Astrocyte (in vitro differentiated cells and primary cell): ENCODE results near the gene TAS2R13. TPM values are rescaled to one million over a fixed set of nuclear protein-coding genes. Genes with fewer than 3 reads are reported as not detected.
A peak's percentile ranks its signal among the peaks of the same experiment; 100 is the strongest.

Experiments used
- DNase-seq: peaks from one replicate; pipeline ENCODE4 v3.0.0-alpha.2; 2010; ENCODE audit warnings: low read depth
- FAIRE-seq: peaks from 2 replicates; lab custom pipeline; 2011; peaks lifted over from hg19 to GRCh38; lab: Jason Lieb, UNC
- H2AFZ ChIP-seq: 2 replicates; pipeline ENCODE4 v1.6.0; 2012; ENCODE audit warnings: low read depth, low read length, inconsistent platforms
- H3K27ac ChIP-seq: 2 replicates; pipeline ENCODE4 v1.5.1; 2011; ENCODE audit warnings: low read depth, low read length, inconsistent platforms
- H3K27me3 ChIP-seq: 2 replicates; pipeline ENCODE4 v1.6.0; 2011; ENCODE audit warnings: low read length, inconsistent platforms; ENCODE audit not compliant: insufficient read depth
- H3K36me3 ChIP-seq: 2 replicates; pipeline ENCODE4 v1.5.1; 2011; ENCODE audit warnings: low read length, inconsistent platforms; ENCODE audit not compliant: insufficient read depth
- H3K4me1 ChIP-seq: 2 replicates; pipeline ENCODE4 v1.5.1; 2011; ENCODE audit warnings: low read length, inconsistent platforms; ENCODE audit not compliant: insufficient read depth
- H3K4me2 ChIP-seq: 2 replicates; pipeline ENCODE4 v1.6.0; 2012; ENCODE audit warnings: low read length, inconsistent platforms
- H3K4me3 ChIP-seq: 2 replicates; pipeline ENCODE4 v1.5.1; 2011; ENCODE audit warnings: low read depth, mild to moderate bottlenecking, low read length, inconsistent platforms; ENCODE audit not compliant: insufficient read depth
- H3K79me2 ChIP-seq: 2 replicates; pipeline ENCODE4 v1.6.0; 2012; ENCODE audit warnings: mild to moderate bottlenecking, low read length, inconsistent platforms; ENCODE audit not compliant: insufficient read depth
- H3K9ac ChIP-seq: 2 replicates; pipeline ENCODE4 v1.6.0; 2012; ENCODE audit warnings: mild to moderate bottlenecking, low read length, inconsistent platforms
- H3K9me3 ChIP-seq: 2 replicates; pipeline ENCODE4 v1.5.1; 2012; ENCODE audit warnings: low read depth, mild to moderate bottlenecking, low read length, inconsistent platforms; ENCODE audit not compliant: insufficient read depth
- H4K20me1 ChIP-seq: 2 replicates; pipeline ENCODE4 v1.6.0; 2012; ENCODE audit warnings: low read length, inconsistent platforms; ENCODE audit not compliant: insufficient read depth
- H3K27ac Mint-ChIP-seq: one replicate; pipeline ENCODE4 v1.8.0; 2021; ENCODE audit warnings: mild to moderate bottlenecking, mixed read lengths; ENCODE audit not compliant: unreplicated experiment
- H3K27me3 Mint-ChIP-seq: one replicate; pipeline ENCODE4 v1.8.0; 2021; ENCODE audit warnings: low read depth, mixed read lengths; ENCODE audit not compliant: unreplicated experiment
- H3K36me3 Mint-ChIP-seq: one replicate; pipeline ENCODE4 v1.8.0; 2021; ENCODE audit warnings: low read depth, mixed read lengths; ENCODE audit not compliant: unreplicated experiment
- H3K4me1 Mint-ChIP-seq: one replicate; pipeline ENCODE4 v1.8.0; 2021; ENCODE audit warnings: low read depth, mixed read lengths; ENCODE audit not compliant: unreplicated experiment
- H3K4me3 Mint-ChIP-seq: one replicate; pipeline ENCODE4 v1.8.0; 2021; ENCODE audit warnings: mild to moderate bottlenecking, moderate library complexity, mixed read lengths; ENCODE audit not compliant: unreplicated experiment
- H3K9me3 Mint-ChIP-seq: one replicate; pipeline ENCODE4 v1.8.0; 2021; ENCODE audit warnings: mild to moderate bottlenecking, mixed read lengths; ENCODE audit not compliant: unreplicated experiment
- CTCF ChIP-seq: IDR thresholded peaks from 2 replicates; pipeline ENCODE4 v1.5.1; 2011; ENCODE audit warnings: low read depth, mild to moderate bottlenecking, inconsistent platforms, low read length, moderate library complexity; ENCODE audit not compliant: insufficient read depth
- EZH2 ChIP-seq: IDR thresholded peaks from 2 replicates; pipeline ENCODE4 v1.6.1; 2012; ENCODE audit warnings: mild to moderate bottlenecking, low read length, inconsistent platforms; ENCODE audit not compliant: insufficient read depth
- total RNA-seq: library from RNA; stranded (reverse); gene quantifications from 2 replicates; pipeline ENCODE4 v1.2.1, GENCODE V29; 2021

The TAS2R13 gene
- total RNA-seq, 1 donor from 2014 or later, result 0.43 TPM

DNA sequence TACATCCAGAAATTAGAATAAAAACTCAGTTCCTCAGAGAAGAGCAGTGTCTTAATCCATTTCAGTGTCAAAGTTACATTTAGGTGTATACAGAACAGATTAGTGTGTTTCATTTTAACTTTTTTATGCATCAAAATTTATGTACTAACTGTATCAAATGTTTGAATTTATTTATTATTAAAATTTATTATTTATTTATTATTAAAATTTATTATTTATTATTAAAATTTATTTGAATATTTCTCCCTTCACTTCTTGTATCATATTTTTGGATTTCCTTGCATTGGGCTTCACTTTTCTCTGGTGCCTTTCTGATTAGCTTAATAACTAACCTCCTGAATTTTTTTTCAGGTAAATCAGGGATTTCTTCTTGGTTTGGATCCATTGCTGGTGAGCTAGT is 32.0 kb upstream of the TAS2R13 start:
- no peaks in the 10 kb centered on the region for H3K27me3 ChIP-seq
- TF ChIP-seq CTCF, result no peak
- TF ChIP-seq EZH2, result no peak
- peak overlapping the region; percentile 37 for H3K9ac ChIP-seq
- peaks cover 31% of the 10 kb centered on the region for H3K4me1 Mint-ChIP-seq
- peaks cover 15% of the 10 kb centered on the region for H3K4me1 ChIP-seq
- H3K79me2 ChIP-seq, result no peaks in the 10 kb centered on the region
- H2AFZ ChIP-seq, result no peak overlapping the region
- no peak overlapping the region for H3K4me3 Mint-ChIP-seq
- H4K20me1 ChIP-seq, result no peaks in the 10 kb centered on the region
- peak overlapping the region; percentile 84 for H3K27ac ChIP-seq
- peaks cover 2% of the 10 kb centered on the region for H3K9me3 Mint-ChIP-seq
- FAIRE-seq, result no peak
- H3K9me3 ChIP-seq, result no peaks in the 10 kb centered on the region
- no peak overlapping the region for H3K4me2 ChIP-seq
- no peaks in the 10 kb centered on the region for H3K36me3 ChIP-seq
- H3K27me3 Mint-ChIP-seq, result no peaks in the 10 kb centered on the region
- H3K4me3 ChIP-seq, result no peak overlapping the region
- H3K27ac Mint-ChIP-seq, result peak overlapping the region; percentile 97
- no peak for DNase-seq
- no peaks in the 10 kb centered on the region for H3K36me3 Mint-ChIP-seq

DNA sequence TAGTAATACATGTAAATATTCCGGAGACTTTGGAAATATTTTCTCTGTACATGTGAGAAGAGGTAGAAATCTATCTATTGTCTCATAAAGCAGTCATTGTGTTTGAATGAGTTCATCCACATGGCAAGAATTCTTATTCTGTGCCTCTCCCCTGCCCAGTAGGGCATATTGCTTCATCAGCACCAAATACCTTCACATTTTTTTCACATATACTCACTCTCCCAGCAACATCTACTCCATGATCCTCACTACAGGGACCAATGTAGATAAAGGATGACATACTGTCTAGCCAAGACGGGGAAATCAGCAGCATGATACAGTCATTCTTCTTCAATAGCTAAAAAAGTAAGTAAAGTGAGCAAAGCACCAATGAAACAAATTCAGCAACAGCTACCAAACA is 31.0 kb upstream of the TAS2R13 start:
- Mint-ChIP-seq H3K4me3 (no peak overlapping the region), H3K27ac (peak overlapping the region; percentile 97), H3K36me3 (no peaks in the 10 kb centered on the region), H3K9me3 (peaks cover 2% of the 10 kb centered on the region), H3K4me1 (peaks cover 31% of the 10 kb centered on the region), H3K27me3 (no peaks in the 10 kb centered on the region)
- no peaks in the 10 kb centered on the region for H3K9me3 ChIP-seq
- peak overlapping the region; percentile 84 for H3K27ac ChIP-seq
- no peaks in the 10 kb centered on the region for H3K79me2 ChIP-seq
- TF ChIP-seq CTCF, result no peak
- TF ChIP-seq EZH2, result no peak
- H2AFZ ChIP-seq, result no peak overlapping the region
- H3K4me1 ChIP-seq, result peaks cover 15% of the 10 kb centered on the region
- no peak overlapping the region for H3K4me3 ChIP-seq
- peak overlapping the region; percentile 9 for H3K4me2 ChIP-seq
- peak; percentile 86 for FAIRE-seq
- no peaks in the 10 kb centered on the region for H3K27me3 ChIP-seq
- H4K20me1 ChIP-seq, result no peaks in the 10 kb centered on the region
- peak overlapping the region; percentile 37 for H3K9ac ChIP-seq
- peak; percentile 91 for DNase-seq
- no peaks in the 10 kb centered on the region for H3K36me3 ChIP-seq

GRCh38 chr12:10939163-10939562 is 29.8 kb upstream of the TAS2R13 start, which contains the start of gene TAS2R14:
Gene TAS2R14 (minus strand): TSS chr12:10939263. CDS start chr12:10939207, 56 bp downstream.
- H3K9me3 ChIP-seq, result no peaks in the 10 kb centered on the region
- no peak for FAIRE-seq
- Mint-ChIP-seq H3K9me3 (peaks cover 2% of the 10 kb centered on the region), H3K27me3 (no peaks in the 10 kb centered on the region), H3K36me3 (no peaks in the 10 kb centered on the region), H3K27ac (peak within 1 kb of the TSS; percentile 97), H3K4me3 (no peak within 1 kb of the TSS), H3K4me1 (peaks cover 31% of the 10 kb centered on the region)
- no peak within 1 kb of the TSS for H3K4me3 ChIP-seq
- no peaks in the 10 kb centered on the region for H3K36me3 ChIP-seq
- no peaks in the 10 kb centered on the region for H3K27me3 ChIP-seq
- no peak for DNase-seq
- H3K4me2 ChIP-seq, result no peak within 1 kb of the TSS
- no peak for TF ChIP-seq EZH2
- TF ChIP-seq CTCF, result no peak
- H3K79me2 ChIP-seq, result no peaks in the 10 kb centered on the region
- peak within 1 kb of the TSS; percentile 67 for H3K27ac ChIP-seq
- H3K9ac ChIP-seq, result no peak within 1 kb of the TSS
- H3K4me1 ChIP-seq, result peaks cover 15% of the 10 kb centered on the region
- H4K20me1 ChIP-seq, result no peaks in the 10 kb centered on the region
- no peak within 1 kb of the TSS for H2AFZ ChIP-seq
